GM21447 (cell line): ENCODE data around the gene NR3C1.

ENCODE experiments used
- ATAC-seq: cut with Tn5 transposase; IDR thresholded peaks from one replicate; pipeline ENCODE4 v1.9.1; 2021; ENCODE audit not compliant: unreplicated experiment

NR3C1 gene

DNA sequence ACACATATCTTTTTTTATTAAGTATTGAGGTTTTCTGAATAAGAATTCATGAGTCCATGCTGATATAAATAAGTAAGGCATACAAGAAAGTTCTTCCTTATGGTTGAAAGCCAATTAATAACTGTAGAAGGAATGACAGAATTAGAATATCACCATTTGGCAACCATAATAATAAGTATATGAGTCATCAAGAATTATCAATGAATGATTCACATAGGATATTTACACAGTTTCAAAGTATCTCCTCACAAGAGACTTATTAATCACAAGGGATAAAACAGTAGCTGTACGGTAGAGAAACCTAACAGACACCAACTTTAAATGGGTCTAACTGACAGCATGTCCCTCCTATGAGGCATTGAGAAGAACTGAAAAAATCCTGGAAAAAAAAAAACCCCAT, 161.6 kb downstream of the NR3C1 start:
- ATAC-seq: no peak

DNA sequence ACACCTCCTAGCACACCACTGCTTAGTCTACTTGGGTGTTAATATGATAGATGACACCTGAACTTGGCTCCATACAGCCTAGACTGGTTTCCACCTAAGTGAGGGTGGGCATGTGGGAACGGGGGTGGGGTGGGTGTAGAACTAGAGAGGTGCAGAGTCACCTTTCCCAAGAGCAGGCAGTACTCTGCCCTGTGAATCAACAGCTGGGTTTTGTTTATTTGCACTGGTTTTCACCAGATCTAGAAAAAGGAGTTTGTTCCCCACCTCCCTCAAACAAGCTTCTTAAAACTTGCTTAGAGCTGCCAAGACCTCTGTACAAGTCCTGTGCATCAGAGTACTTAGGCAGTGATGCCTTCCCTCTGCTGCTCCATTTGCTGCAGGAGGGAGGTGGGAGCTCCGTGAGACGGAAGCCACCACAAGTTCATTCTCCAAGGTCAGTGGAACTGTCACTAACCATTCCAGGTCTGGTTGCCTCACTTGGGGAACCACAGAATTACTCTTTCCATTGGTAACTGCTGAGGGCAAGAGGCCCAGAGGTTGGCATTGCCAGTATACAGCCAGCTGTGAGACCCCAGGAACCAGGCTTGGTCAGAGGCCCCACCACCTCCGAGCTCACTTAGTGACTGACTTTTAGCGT, 163.5 kb downstream of the NR3C1 start:
- ATAC-seq: no peak

DNA sequence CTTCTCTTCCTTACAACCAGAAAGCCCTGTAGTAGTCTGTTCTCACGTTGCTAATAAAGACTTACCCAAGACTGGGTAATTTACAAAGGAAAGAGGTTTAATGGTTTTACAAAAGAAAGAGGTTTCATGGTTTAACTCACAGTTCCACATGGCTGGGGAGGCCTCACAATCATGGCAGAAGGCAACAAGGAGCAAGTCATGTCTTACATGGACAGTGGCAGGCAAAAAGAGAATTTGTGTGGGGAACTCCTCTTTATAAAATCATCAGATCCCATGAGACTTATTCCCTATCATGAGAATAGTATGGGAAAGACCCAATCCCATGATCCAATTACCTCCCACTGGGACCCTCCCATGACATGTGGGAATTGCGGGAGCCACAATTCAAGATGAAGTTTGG, 164.9 kb downstream of the NR3C1 start:
- no peak for ATAC-seq

- no peak for ATAC-seq
Measured at GRCh38 chr5:143237664-143238063, 165.8 kb downstream of the NR3C1 start.

DNA sequence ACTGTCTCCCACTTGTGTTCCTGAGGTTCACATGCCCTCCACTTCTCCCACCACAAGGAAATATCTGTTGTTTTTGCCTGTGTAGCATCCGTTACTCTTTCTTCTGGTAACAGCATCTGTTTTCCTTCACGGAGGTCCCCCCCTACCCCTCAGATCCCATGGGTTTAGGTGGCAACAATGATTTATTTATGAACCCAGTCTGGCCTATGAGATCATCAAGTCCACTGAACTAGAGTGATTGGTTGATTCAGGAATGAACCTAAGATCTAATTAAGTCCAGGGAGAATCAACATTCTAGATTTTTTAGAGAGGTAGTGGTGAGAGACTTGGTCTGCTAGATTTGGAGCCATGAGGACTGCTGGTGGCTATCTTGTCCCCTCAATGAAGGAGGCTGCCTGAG, 166.8 kb downstream of the NR3C1 start:
- no peak for ATAC-seq

DNA sequence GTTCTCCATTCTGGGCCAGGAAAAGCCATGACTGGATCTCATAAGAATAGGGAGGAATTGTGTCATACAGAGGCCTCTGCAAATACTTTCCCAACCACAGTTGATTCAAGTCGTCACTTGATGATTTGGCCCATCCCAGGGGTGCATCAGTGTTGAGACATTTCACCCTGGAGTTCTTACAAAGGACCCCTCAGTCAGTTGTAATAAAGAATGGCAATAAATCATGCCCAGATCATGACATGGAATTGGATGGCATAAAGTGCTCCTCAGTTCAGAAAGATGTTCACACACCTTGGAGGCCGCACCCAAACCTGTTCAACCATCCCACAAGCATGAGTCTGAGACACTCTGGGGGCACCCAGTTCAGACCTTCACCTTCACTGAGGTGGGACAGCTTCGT, 168.1 kb downstream of the NR3C1 start:
- no peak for ATAC-seq

DNA sequence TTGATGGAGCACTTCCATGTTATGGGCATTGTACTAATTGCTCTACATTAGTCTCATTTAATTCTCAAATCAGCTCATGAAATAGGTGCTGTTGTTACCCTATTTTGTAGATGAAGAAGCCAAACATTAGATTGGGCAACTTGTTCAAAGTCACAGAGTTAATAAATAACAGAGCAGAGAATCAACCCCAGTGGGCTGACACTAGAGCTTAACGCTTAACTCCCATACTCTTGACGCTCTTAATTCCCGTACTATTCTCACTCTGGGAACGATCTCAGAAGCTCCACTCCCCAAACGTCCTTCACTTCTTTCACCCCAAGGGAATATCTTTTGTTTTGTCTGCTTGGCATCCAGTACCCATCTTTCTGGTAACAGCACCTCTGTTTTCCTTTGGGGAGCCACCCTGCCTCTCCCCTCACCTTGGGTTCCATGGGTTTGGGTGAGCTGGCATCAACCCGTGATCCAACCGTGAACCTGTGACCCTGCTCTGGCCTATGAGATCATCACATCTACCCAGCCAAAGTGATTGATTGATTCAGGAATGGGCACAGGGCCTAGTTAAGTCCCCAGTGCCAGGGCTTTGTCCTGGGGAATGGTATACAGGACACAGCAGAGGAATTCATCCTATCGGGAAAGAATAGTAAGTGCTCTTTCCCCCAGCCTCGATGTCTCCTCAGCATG, 169.2 kb downstream of the NR3C1 start:
- ATAC-seq: no peak

GRCh38 chr5:143233031-143233430, 170.5 kb downstream of the NR3C1 start:
- ATAC-seq: no peak

- no peak for ATAC-seq
Measured at GRCh38 chr5:143231973-143232812, 171.3 kb downstream of the NR3C1 start.

DNA sequence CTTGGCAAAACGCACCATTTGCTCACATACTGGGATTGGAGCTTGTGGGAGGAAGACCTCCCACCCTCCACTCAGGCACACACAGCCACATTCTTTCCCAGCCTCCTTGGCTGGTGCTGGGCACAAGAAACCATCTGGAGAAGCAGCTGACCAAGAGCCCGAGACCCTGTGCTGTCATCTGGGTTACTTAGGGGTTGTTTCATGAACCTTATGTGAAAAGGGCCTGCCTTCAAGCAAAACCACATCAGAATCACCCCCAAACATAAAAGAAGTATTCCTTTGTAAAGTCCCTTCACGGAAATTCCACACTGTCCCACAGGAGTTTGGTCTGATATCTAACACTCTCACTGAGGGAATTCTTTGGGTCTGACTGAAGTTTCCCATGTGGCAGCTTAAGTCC, 172.1 kb downstream of the NR3C1 start:
- ATAC-seq: no peak

GRCh38 chr5:143230676-143230996, 172.8 kb downstream of the NR3C1 start:
- ATAC-seq: no peak

DNA sequence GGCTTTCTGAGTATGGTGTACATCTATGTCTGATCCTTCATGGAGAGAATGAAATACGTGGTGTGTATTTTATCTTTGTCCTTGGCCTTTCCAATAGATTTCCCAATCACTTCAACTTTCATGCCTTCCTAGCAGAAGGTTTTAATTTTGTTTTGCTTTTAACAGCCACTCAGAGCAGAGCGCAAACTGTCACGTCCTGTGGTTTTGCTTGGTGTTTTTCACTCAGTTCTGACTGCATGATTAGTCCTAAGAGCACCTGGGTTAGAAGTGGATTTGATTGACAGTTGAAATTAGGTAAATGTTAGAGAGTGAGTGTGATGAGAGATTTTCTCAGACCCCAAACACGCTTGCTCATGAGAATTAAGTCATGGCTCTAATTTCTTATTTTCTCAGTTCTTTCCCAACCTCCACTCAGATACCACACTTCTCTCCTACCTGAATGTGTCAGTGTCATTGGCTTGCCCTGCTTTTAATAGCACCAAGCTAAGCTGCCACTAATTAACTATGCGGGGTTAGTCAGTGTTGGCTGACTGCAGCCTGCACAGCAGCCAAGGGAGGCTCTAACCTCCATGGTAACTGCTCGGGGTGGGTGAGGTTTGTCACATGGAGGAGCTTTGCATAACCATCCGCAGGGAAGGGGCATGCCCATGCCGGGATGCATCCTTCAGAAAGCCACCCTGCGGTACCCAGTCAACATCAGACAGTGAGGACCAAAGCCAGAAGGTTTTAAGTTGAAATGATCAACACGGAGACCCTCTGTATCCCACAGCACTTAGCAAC, 173.4 kb downstream of the NR3C1 start:
- peak; percentile 89 for ATAC-seq

DNA sequence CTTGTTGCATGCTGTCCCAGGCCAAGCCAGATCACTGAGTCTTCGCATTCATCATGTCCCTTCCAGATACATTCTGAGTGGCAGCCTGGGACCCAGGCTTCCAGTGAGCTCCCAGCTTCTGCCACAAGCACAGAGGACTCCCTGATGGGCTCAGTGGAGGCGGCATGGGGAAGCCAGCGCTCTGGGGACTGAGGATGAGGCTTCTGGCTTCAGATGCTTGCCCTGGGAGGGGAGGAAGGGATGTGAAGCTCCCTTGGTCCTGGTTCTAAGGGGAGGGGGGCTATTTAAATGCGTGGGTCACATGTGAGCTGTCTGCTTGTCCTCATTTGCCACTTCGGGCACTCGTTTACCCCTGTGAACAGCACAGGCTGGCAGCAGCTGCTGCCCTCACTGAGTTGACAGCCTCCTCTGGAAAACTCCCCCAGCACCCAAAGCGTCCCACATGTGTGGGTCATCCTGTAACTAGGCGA, 174.0 kb downstream of the NR3C1 start:
- peak; percentile 42 for ATAC-seq

DNA sequence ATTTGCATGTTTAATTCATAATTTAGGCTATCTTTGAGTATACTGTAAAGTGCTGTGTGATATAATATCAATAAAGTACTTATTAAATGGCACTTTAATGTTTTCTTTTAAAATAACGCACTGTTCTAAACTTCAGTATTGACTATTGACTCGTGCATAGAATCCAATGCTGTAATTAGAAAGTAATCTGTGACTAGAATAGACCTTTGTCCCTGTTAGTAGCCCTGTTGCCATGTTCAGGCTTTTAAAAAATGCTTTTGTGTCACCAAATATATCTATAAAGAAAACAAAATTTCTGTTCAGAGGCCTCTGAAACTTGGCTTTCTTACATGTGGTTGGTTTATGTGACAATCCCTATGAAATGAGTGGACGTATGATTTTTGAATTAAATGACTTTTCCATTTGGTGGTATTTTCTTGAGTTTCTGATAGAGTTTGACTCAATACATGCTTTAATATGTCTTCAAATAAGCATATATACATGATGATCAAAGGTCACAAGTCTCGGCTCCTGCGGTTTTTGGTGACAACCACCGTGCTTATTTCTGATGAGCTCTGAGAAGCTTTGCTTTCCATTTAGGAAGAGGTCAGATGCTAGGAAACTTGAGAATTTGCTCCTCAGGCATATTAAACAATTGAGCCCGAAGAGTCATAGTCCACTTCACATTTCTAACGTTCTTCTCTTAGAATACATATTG, 174.7 kb downstream of the NR3C1 start:
- ATAC-seq: no peak
